PC-3 (cell line): ENCODE data around the gene GPD2. TPM values are rescaled to one million over a fixed set of nuclear protein-coding genes. Genes with fewer than 3 reads are reported as not detected.

Source experiments
- ATAC-seq: fragments of 200-7000 bp; cut with Tn5 transposase; 2 replicates; pipeline ENCODE4 v1.9.1; 2020; ENCODE audit warnings: mild to moderate bottlenecking, moderate library complexity
- BruUV-seq: library from RNA; stranded (reverse); fragments of 400-500 nt; replicated peaks from 2 replicates; lab custom pipeline; 2021; lab: Mats Ljungman, UMichigan
- CTCF ChIA-PET: fragments of 300-600 bp; sonication (Branson Sonifier 250); formaldehyde crosslinking; loops from one replicate; lab custom pipeline; 2022; ENCODE audit warnings: antibody characterized with exemption; lab: Charles Lee
- POLR2A ChIA-PET: fragments of 300-600 bp; sonication (Branson Sonifier 250); formaldehyde crosslinking; loops from one replicate; lab custom pipeline; 2022; ENCODE audit warnings: antibody characterized with exemption; ENCODE audit not compliant: unreplicated experiment; lab: Charles Lee
- DNase-seq: peaks from one replicate; pipeline ENCODE4 v3.0.0-alpha.2; 2015
- H2AFZ ChIP-seq: fragments of 300-600 bp; sonication (generic); 2 replicates; pipeline ENCODE4 v1.6.0; 2016; ENCODE audit warnings: antibody characterized with exemption, low read length
- H3F3A ChIP-seq: fragments of 300-600 bp; sonication (generic); one replicate; pipeline ENCODE4 v1.6.0; 2017; ENCODE audit warnings: antibody characterized with exemption, low read length, control low read depth, mild to moderate bottlenecking; ENCODE audit not compliant: unreplicated experiment
- H3K27ac ChIP-seq: fragments of 300-600 bp; sonication (generic); 2 replicates; pipeline ENCODE4 v1.5.1; 2016; ENCODE audit warnings: mild to moderate bottlenecking, low read length
- H3K27me3 ChIP-seq: fragments of 300-600 bp; sonication (generic); 2 replicates; pipeline ENCODE4 v1.6.1; 2016; ENCODE audit warnings: low read length, mixed read lengths
- H3K36me3 ChIP-seq: fragments of 300-600 bp; sonication (generic); 2 replicates; pipeline ENCODE4 v1.6.1; 2016; ENCODE audit warnings: low read depth, mixed run types, low read length, mixed read lengths
- H3K4me1 ChIP-seq: fragments of 300-600 bp; sonication (generic); 2 replicates; pipeline ENCODE4 v1.5.1; 2016; ENCODE audit warnings: low read length; ENCODE audit not compliant: insufficient read depth
- H3K4me2 ChIP-seq: fragments of 300-600 bp; sonication (generic); 2 replicates; pipeline ENCODE4 v1.6.0; 2016; ENCODE audit warnings: low read length
- H3K4me3 ChIP-seq: fragments of 300-600 bp; sonication (generic); 2 replicates; pipeline ENCODE4 v1.5.1; 2016; ENCODE audit warnings: mild to moderate bottlenecking, low read length, mixed read lengths
- H3K79me2 ChIP-seq: fragments of 300-600 bp; sonication (generic); 2 replicates; pipeline ENCODE4 v1.6.1; 2017; ENCODE audit warnings: low read length, mixed read lengths
- H3K9ac ChIP-seq: fragments of 300-600 bp; sonication (generic); 2 replicates; pipeline ENCODE4 v1.6.0; 2016; ENCODE audit warnings: mild to moderate bottlenecking, low read length
- H3K9me2 ChIP-seq: fragments of 300-600 bp; sonication (generic); replicated peaks from 2 replicates; pipeline ENCODE4 v1.6.1; 2016; ENCODE audit warnings: mixed run types, low read length, mixed read lengths
- H3K9me3 ChIP-seq: fragments of 300-600 bp; sonication (generic); 2 replicates; pipeline ENCODE4 v1.6.1; 2016; ENCODE audit warnings: low read length, mixed read lengths
- H4K20me1 ChIP-seq: fragments of 300-600 bp; sonication (generic); 2 replicates; pipeline ENCODE4 v1.6.1; 2016; ENCODE audit warnings: low read length, mixed read lengths
- CTCF ChIP-seq: fragments of 300-600 bp; sonication (generic); conservative IDR thresholded peaks from 2 replicates; pipeline ENCODE4 v1.5.1; 2017; ENCODE audit warnings: antibody characterized with exemption, low read depth, mild to moderate bottlenecking, low read length
- EZH2 ChIP-seq: fragments of 300-600 bp; sonication (generic); IDR thresholded peaks from one replicate; pipeline ENCODE4 v1.6.1; 2017; ENCODE audit warnings: antibody characterized with exemption, mild to moderate bottlenecking, low read length; ENCODE audit not compliant: unreplicated experiment
- EZH2phosphoT487 ChIP-seq: fragments of 300-600 bp; sonication (generic); IDR thresholded peaks from 2 replicates; pipeline ENCODE4 v1.6.1; 2018; ENCODE audit warnings: mild to moderate bottlenecking, antibody characterized with exemption, low read length, borderline replicate concordance
- intact Hi-C: fragments of 100-400 bp; cut with micrococcal nuclease; formaldehyde crosslinking; loops from 2 replicates; pipeline ENCODE4 v1.9.0; 2023
- total RNA-seq: library from RNA; depleted of rRNA; stranded (reverse); fragments of >200 nt; gene quantifications from 2 replicates; pipeline ENCODE4 v1.2.3, GENCODE V29; 2014

The GPD2 gene
- total RNA-seq, 1 experiment from 2014 or later = 107 TPM

- Histone ChIP-seq H3K79me2 (no peaks in the 10 kb centered on the region), H3K4me1 (no peaks in the 10 kb centered on the region), H3K9me3 (no peaks in the 10 kb centered on the region), H3K27ac (no peak overlapping the region), H4K20me1 (no peaks in the 10 kb centered on the region), H3F3A (no peaks in the 10 kb centered on the region), H3K9ac (no peak overlapping the region), H3K4me2 (no peak overlapping the region), H3K27me3 (no peaks in the 10 kb centered on the region), H3K9me2 (no peaks in the 10 kb centered on the region), H3K4me3 (no peak overlapping the region), H2AFZ (no peak overlapping the region), H3K36me3 (no peaks in the 10 kb centered on the region)
- ChIA-PET POLR2A (no interaction called here), CTCF (no interaction called here)
- no TSS peak for BruUV-seq
- intact Hi-C loops = no loop called here
- DNase-seq (no peak), ATAC-seq (no peak)
- TF ChIP-seq CTCF (no peak), EZH2phosphoT487 (no peak), EZH2 (no peak)
Observed at GRCh38 chr2:156423674-156424282, 12.4 kb upstream of the GPD2 start.

GRCh38 chr2:156427074-156427473 is 9.1 kb upstream of the GPD2 start:
- BruUV-seq = no TSS peak
- H3K27me3 ChIP-seq = no peaks in the 10 kb centered on the region
- H3F3A ChIP-seq = no peaks in the 10 kb centered on the region
- H3K9me3 ChIP-seq = no peaks in the 10 kb centered on the region
- H3K9ac ChIP-seq = no peak overlapping the region
- no peak overlapping the region for H3K27ac ChIP-seq
- intact Hi-C loops = no loop called here
- no peaks in the 10 kb centered on the region for H4K20me1 ChIP-seq
- no peak for DNase-seq
- ChIA-PET CTCF (no interaction called here), POLR2A (no interaction called here)
- H3K4me3 ChIP-seq = no peak overlapping the region
- H3K4me1 ChIP-seq = peaks cover 17% of the 10 kb centered on the region
- ATAC-seq = no peak
- no peak overlapping the region for H3K4me2 ChIP-seq
- no peaks in the 10 kb centered on the region for H3K79me2 ChIP-seq
- H3K36me3 ChIP-seq = no peaks in the 10 kb centered on the region
- no peak overlapping the region for H2AFZ ChIP-seq
- no peak for TF ChIP-seq EZH2phosphoT487
- TF ChIP-seq CTCF = no peak
- TF ChIP-seq EZH2 = no peak
- no peaks in the 10 kb centered on the region for H3K9me2 ChIP-seq

GRCh38 chr2:156429211-156429610 is 7.0 kb upstream of the GPD2 start:
- BruUV-seq = no TSS peak
- no peak overlapping the region for H3K27ac ChIP-seq
- no peaks in the 10 kb centered on the region for H4K20me1 ChIP-seq
- POLR2A ChIA-PET = no interaction called here
- H3F3A ChIP-seq = no peaks in the 10 kb centered on the region
- no peak for TF ChIP-seq EZH2phosphoT487
- TF ChIP-seq CTCF = no peak
- no peak for TF ChIP-seq EZH2
- H3K79me2 ChIP-seq = no peaks in the 10 kb centered on the region
- no peaks in the 10 kb centered on the region for H3K36me3 ChIP-seq
- DNase-seq (no peak), ATAC-seq (no peak)
- no peak overlapping the region for H3K4me2 ChIP-seq
- CTCF ChIA-PET = no interaction called here
- no peak overlapping the region for H2AFZ ChIP-seq
- no peak overlapping the region for H3K4me3 ChIP-seq
- H3K27me3 ChIP-seq = no peaks in the 10 kb centered on the region
- intact Hi-C loops = no loop called here
- H3K4me1 ChIP-seq = peaks cover 17% of the 10 kb centered on the region
- H3K9me3 ChIP-seq = no peaks in the 10 kb centered on the region
- no peaks in the 10 kb centered on the region for H3K9me2 ChIP-seq
- H3K9ac ChIP-seq = no peak overlapping the region
